Mammary epithelial cell (primary cell): ENCODE measurements around the gene THEM4.

Source experiments
- CTCF ChIP-seq, 2 donors: IDR thresholded peaks in 1 of 2; conservative IDR thresholded peaks in 1 of 2; 2 replicates each; pipeline ENCODE4 v1.5.1; 2011 to 2012; ENCODE audit warnings: inconsistent platforms in 2 of 2, low read length in 2 of 2, mild to moderate bottlenecking in 2 of 2, control low read depth in 1 of 2, low read depth in 1 of 2; ENCODE audit not compliant: insufficient read depth in 1 of 2; ENCODE audit errors: extremely low read depth in 1 of 2
- EZH2 ChIP-seq: IDR thresholded peaks from 2 replicates; pipeline ENCODE4 v1.6.1; 2012; ENCODE audit warnings: low read length, inconsistent platforms, borderline replicate concordance

- TF ChIP-seq EZH2 = no peak
- TF ChIP-seq CTCF (conservative IDR thresholded peaks at IDR 0.05 in 1 of 2, IDR thresholded peaks at IDR 0.05 in 1 of 2; ENCODE audit: extremely low read depth in 1 of 2, insufficient read depth in 1 of 2, low read depth in 1 of 2, low read length in 2 of 2) = no peak
Observed at GRCh38 chr1:151947140-151947539, 37.8 kb upstream of the THEM4 start.
